ENCODE data around the gene HECW1.
"Not testable (repeated sequence)": the region's sequence is repeated elsewhere in the genome, so short reads cannot be mapped to it uniquely, and the experiment has no call there.

HECW1 gene

DNA sequence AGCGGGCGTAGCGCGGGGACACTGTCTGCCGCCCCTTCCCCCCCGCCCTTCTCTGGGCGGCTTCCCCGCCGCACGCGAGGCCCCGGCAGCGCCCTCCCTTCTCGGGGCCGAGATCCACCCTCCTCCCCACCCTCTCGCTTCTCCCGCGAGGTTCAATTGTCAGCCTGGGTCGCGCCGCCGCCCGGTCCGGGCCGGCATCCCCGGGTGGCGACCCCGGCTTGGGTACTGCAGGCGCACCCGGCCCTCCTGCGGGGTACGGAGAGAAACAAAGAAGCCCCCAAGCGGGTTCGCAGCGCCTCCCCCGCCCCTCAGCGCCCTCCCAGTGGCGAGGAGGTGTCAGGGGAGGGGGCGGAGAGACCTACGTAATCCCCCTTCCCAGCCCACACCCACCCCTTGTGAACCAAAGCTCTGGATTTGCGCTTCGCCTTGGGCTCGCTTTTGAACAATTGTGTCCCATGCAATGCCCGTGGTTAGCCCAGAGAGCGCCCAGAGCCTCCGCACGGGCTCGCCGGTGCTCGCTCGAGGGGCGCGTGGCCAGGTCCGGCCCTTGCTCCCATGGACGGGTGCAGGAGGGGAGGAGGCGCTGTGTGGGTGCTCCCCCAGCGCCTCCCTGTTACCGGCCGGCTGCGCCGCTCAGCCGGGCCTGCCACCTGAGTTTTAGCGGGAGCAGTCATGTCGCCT lies 634 bp downstream of the HECW1 start:
- no peak for DNase-seq

DNA sequence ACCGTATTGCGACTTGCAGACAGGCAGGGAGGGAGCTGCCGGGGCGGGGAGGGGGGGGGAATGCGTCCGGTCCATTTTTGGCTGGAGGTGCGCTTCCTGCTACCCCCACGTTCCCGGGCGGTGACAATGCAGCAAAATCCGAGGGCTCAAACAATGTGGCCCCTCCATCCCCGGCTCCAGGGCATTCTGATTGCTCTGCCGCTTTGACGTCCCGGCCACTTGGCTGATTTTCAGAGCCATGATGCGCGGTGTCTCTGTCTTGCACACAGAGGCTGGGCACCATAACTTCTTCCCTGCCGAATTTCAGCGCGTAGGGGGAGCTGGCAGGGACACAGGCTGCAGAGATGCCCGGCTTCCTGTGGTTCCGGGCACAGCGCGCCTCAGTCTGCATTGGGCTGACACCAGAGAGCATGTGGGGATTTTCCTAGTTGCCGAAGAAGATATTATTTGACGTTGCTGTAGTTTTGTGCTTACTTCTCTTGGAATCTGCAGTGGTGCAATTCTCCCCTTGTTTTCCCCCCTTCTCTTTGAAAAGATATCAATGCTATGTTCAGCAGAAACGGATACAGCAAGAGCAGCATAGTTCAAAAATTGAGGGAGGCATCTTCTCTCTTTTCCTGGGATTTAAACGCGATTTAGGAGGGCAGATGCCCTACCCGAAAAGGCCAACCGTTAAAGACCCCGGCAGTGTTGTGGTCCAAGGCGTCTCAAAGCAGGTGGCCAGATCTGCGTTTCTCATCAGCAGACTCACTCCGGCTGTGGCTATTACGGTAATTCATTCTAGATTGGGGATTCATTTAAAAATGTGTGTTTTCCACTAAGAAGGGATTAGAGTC lies 1.4 kb downstream of the HECW1 start:
- no peak for DNase-seq

DNA sequence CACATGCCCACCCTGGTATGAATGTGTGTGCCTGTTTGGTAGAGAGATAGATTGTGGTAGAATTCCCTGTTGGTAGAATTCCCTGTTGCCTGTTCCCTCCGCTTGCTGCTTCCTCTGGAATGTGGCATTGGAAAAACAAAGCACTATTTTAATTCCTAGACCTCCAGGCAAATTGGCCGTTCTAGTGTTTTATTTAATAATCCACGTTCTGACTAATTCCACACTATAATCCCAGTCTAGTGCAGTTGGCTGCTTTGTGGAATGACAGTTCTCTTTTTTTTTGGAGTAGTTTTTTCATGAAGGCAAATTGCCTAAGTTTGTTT lies 2.0 kb downstream of the HECW1 start:
- no peak for DNase-seq

DNA sequence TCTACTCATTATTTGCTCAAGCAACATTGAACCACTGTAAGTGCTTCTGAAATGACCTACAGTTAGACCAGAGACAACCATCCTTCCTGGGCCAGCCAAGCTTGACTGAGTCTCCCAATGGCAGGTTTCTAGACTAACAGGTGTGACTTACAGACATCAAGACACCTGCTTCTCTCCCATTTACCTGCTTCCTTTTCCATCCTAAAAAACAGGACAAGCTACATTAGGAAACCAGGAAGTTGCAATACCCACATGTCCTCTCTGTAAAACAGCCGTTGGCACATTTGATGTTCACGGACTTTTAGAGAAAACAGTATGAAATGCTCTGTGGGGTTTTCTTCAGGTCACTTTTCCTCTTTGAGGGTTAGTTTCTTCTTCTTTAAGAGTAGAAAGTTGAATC lies 4.0 kb downstream of the HECW1 start:
- DNase-seq = no peak

DNA sequence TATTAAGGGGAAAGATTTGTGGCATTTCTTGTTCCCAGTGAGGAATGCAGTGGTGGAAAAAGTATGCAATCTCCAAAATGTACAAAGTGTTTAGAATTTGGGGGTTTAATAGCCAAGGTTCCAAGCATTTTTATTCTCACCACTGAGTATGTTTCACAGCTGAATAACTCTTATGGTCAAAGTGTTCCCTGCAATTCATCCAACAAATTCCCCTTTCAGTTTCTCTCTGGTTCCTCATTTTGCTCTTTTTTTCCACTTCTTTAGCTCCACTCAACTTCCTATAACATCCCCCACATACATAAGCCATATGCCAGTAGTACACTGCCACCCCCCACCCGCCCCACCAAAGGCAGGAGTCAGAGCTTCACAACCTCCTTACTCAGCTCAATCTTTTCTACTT lies 4.6 kb downstream of the HECW1 start:
- DNase-seq = no peak

DNA sequence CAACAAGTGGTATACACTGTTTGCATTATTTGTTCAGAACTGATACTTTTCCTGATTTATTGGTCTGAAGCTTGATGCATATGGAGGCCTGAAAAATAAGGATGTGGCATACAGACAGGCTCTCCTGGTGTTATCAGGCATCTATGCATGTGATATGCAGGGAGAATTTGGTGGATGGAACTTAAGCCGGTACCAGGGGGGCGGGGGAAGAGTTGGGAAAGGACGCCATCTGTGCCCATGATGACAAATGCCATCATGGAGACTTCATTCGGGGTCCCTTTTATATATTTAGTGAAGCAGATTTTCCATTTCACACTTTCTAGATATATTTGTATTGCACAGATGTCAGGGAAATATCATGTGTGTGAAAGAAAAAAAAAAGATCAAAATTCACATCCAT lies 5.4 kb downstream of the HECW1 start:
- DNase-seq = no peak

DNA sequence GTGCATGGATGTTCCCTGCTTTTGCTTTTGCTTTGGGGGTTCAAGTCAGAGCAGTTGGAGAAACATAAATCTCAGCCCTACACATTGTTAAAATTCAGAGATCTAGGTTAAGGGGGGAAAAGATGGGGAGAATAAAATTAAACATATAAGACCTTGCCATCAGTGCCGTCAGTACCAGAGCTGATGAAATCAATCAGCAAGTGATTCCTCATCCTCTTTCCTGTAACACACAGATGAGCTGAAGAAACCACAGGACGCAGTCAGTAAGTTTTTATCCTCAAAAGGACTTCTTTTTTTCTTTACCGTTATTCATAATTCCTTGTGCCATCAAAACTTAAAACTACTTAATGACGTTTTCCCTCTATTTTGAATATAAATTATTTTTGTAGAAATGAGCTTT lies 5.9 kb downstream of the HECW1 start:
- no peak for DNase-seq

DNA sequence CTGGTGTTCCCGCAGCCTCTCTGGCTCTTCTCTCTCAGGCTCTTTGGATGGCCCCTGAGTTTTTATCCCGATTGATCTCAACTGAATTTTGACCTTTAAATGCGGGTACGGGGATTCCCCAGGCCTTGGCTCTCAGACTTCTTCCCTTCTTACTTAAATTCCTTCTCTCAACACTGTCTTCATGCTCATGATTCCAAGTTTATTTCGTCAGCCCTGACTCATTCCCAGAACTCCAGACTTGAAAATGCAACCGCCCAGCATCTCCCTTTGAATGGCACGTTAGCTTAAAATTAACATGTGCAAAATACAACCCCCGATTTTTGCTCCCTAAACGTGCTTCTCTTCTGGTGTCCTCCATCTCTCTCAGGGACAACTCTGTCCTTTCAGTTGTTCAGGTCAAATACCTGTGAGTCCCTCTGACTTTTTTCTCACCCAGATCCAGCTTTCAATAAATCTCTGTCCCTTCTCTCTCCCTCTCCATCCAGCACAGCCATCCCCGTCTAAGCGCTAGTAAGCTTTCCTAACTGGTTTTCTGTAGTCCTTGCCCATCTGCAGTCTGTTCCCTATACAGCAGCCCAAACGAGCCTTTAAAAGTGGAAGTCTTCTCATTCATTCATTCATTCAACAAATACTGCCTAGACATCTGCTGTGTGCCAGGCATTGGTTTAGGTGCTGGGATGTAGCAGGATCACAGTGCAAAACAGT lies 7.1 kb downstream of the HECW1 start:
- no peak for DNase-seq

DNA sequence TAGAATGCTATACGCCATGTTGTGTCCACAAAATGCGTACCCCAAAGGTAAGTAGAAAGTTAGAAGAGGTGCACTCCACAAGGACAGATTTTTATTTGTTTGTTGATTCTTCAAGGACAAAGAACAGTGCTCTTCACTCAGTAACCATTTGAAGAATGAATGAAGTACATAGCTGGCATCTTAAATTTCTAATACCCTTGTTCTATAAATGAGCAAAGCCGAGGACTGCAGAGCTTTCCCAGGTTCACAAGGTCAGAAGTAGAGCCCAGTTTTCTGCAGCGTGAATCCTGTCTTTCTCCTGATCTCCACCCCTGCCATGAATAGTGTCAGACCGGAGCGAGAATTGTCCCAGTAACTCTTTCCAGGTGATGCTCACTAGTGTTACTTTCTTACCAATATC lies 9.5 kb downstream of the HECW1 start:
- DNase-seq = no peak

DNA sequence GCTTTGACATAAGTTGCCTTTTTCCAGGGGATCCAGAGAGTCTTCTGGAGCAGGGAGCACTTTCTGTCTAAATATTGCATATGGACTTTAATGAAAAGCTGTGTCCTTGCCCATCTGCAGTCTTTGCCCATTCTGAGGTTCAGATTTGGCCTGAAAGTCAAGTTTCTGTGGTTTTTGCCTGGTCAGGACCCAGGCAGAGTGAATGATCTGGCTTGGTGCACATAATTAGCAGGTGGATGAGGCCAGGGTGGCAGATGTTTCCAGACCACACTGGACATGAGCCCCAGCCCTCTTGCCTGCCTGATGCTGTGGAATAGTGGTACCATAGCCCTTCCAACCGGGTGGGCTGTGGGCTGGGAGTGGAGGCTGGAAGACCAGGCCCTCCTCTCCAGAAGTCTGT lies 11.0 kb downstream of the HECW1 start:
- DNase-seq = no peak

DNA sequence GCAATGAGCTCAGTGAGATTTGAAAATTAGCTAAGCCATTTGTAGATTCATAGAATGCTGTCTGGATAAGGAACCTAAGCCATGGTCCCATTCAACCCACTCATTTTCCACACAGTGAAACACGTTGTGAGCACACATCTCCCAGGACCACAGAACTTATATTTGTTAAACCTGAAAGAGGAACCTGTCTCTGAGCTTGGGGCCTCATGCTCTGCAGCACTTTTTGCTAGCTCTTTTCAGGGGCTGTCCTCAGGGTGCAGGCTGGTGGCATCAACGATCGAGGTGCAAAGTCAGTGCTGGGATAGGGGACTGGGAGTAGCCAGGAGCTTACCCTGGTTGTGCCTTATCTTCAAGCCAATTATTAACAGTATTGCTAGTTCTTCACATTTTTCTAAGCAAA lies 11.9 kb downstream of the HECW1 start:
- no peak for DNase-seq

DNA sequence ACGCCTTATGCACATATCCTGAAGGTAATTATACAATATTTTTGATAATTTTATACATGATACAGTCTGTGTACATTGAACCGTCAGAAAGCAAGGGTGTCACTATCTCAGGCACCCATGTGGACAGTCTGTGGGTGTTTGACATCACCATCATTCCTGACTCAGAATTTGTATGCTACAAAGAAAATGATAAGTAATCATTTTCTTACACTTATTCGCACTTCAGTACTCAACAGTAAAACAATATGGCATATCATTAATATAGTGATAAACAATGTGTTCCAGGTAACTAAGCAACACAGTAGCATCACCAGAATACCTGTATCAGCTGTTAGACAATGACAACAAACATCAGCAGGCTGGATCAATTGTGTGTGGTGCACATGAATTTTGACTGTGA lies 17.9 kb downstream of the HECW1 start:
- no peak for DNase-seq

DNA sequence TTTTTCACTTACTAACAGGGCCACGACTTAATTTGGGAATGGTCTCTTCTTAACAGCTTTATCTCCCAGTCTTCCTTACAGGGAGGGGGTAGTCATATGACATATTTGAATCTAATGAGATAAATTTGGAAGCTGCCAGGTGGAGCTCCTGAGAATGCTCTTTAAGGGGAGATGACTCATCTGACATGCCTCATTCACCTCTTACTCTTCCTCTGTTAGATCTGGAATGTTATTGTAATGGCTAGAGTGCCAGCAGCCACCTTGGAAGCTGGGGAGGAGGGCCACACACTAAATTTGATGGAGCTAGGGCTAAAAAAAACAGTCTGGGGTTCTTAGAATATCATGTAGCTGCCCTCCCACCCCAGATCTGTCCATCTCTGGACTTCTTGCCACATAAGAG lies 22.7 kb downstream of the HECW1 start:
- DNase-seq = no peak

DNA sequence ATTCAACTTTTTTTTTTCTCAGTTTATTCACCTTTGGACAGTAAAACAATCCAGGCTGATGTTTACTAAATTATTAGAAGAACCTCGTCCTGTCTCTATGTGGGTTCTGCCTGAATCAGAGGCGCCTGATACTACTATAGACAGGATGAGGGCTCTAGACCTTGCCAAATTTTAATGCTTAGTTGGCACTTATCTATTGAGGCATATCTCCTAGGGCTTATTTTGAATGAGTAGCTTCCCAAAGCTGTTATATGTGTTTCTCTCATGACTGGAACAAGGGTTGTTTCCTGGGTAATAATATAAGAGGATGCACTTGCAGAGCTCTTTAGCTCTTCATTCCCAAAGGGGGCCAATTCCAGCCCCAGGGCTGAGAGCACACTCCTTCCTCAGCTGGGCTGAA lies 23.6 kb downstream of the HECW1 start:
- DNase-seq = no peak

DNA sequence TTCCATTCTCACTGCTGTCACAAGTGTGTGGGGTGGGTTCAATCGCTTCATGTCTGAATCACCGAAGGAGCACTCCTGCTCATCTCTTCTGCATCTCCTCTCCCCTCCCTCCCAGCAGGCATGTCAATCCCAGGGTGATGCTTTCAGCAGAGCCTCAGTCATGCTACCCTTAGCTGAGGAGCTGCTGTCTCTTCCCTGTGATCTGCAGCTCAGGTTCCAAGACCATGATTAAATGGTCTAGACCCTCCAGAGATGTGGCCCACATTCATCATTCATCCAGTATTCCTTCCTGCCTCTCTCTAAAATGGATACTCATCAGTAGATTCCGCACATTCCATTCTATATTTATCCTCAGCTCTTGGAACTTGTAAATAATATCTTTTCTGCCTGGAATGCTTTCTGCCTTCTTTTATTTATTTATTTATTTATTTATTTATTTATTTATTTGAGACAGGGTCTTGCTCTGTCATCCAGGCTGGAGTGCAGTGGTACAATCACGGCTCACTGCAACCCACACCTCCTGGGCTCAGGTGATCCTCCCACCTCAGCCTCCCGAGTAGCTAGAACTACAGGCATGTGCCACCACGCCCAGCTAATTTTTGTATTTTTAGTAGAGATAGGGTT lies 24.8 kb downstream of the HECW1 start:
- not testable (repeated sequence) for DNase-seq

DNA sequence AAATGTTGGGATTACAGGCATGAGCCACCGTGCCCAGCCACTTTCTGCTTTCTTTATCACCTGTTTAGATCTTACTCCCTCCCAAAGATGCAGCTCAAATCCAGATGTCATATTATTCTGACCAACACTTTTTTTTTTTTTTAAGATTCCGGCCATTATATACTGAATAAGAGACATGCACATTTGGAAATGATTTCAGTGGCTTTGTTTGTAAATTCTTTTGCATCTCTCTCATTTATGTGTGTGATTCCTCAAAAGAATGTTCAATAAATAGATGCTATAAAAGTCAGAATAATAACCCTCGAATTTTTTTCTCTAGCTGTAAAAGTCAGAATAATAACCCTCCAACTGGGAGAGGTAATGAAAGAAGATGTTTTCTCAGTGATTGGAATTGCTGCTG lies 25.4 kb downstream of the HECW1 start:
- DNase-seq = no peak

DNA sequence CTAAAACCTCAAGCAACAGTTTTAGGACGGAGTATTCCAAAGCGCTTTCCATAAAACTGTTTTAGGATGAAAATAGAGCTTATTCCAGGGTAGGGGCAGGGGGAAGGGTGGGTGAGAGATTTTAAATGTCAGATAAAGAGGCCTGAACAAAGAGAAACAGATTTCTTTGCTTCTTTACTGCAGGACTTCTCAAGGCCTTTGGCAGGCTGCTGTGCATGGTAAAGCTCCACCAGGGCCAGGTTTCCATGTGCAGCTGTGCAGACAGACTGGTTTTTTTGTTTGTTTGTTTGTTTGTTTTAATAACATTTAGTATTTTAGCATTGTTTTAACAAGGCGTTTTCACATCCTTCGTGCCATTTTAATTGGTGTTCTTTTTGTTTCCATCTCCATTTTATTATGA lies 26.3 kb downstream of the HECW1 start:
- DNase-seq = no peak

DNA sequence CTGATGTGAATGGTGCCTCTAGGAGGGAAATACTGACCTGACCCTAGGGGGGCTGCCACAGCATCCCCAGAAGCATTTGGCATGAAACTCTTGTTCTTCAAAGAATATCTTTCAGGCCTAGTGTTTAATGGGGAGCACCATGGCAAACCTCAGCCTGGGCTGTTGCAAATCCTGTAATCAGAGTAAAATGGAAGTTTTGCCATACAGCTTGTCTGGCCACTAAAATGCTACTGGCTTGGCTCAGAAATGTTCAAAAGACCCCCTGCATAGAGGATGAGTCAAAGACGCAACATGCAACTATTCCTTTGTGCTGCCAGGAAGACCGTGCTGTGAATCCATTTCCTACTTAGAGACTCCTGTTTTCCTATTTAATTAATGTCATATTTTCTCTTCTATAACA lies 26.7 kb downstream of the HECW1 start:
- no peak for DNase-seq

DNA sequence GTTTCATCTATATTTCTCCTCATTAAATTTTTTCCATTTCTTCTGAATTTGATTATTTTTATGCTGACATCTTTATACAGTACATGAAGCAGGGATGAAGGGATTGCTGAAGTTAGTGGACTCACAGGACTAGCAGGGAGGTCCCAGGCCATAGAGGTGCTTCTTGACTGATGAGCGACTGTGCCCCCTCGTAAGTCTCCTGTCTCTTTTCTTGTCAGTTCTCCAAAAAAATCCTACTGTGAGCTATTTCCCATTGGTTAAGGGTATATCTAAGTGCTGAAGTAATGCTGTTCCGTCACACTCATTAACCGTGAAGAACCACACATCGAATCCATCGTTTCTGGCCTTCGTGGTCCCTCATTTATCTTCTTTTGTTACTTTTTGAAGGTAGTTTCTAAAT lies 27.7 kb downstream of the HECW1 start:
- no peak for DNase-seq

DNA sequence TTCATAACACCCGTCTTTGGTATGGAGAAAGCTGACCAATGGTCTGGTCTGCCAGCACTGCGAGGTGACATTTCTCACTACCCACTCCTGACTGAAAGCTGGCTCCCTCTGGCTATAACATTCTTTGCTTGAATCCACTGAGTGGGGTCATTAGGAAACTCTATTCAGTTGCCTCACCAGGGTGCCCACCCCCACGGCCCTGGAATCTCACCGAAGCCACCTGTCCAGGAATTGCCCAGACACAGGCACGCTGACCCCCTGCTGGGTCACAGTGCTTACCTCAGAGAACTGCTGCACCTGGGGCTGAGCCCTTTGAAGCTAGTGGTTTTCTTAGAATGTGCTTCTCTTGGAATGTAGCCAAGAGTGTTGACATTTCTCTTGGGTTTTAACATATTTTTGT lies 28.6 kb downstream of the HECW1 start:
- no peak for DNase-seq

DNA sequence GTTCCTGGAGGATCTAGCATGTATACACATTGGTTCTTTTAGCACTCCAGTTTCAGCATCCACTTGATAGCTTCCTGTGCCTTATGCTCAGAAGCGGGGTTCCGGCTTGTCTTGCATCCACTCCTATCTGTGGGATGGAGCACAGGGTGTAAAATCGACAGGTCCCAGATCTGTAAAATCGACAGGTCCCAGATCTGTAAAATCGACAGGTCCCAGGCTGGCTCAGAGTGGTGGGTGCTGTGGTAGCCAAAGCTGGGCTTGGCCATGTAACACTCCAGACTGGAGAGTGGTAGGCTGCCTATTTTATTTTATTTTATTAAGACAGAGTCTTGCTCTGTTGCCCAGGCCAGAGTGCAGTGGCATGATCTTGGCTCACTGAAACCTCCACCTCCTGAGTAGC lies 30.3 kb downstream of the HECW1 start:
- DNase-seq = no peak

DNA sequence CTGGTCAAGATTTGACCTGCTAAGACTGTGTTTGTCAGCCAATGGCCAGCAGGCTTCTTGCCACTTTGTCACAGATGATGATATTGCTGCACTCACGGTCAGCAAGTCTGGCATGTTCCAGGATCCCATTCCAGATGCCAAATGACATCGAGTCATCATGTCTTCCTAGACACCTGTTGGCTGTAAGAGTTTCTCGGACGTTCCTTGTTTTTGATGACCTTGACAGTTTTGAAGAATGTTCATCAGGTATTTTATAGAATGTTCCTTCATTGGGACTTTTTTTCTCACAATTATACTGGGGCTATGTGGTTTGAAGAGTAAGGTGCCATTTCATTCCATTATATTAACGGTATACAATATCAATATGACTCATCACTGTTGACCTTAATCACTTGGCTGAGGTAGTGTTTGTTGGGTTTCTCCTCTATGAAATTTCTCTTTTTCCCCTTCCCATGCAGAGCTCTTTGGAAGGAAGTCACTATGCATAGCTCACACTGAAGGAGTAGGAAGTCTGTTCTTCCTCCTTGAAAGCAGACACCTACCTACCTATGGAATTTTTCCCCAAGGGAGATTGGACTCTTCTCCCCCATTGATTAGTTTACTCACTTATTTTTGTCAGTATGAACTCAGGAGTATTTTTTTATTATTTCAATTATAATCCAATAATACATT lies 31.6 kb downstream of the HECW1 start:
- DNase-seq = no peak

DNA sequence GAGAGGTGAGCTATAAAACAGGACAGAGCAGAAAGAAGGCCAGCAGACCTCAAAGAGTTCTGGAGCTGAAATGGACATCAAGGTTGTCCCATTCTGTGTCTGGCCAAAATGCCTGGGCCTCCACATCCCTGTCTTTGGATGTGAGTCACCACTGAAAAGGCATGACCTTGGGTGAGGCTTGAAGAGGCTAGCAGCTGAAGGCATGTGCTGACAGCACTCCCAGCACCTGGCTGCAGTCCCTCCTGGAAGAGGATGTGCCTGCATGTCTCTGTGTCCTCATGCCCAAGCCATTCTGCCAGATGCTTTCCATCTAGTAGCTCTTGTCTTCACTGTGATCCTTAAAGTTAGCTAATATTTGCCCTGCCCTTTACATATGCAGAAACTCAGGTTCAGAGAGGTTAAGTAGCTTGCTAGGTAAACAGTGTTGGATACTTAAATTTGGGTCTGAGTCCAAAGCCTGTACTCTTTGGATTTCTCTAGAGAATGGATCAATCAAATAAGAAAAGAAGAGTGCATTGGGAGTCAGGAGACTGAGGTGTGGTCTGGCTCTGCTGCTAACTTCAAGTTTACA lies 35.8 kb downstream of the HECW1 start:
- no peak for DNase-seq
